ENCODE measurements around the gene FOXF1.

FOXF1 gene

DNA sequence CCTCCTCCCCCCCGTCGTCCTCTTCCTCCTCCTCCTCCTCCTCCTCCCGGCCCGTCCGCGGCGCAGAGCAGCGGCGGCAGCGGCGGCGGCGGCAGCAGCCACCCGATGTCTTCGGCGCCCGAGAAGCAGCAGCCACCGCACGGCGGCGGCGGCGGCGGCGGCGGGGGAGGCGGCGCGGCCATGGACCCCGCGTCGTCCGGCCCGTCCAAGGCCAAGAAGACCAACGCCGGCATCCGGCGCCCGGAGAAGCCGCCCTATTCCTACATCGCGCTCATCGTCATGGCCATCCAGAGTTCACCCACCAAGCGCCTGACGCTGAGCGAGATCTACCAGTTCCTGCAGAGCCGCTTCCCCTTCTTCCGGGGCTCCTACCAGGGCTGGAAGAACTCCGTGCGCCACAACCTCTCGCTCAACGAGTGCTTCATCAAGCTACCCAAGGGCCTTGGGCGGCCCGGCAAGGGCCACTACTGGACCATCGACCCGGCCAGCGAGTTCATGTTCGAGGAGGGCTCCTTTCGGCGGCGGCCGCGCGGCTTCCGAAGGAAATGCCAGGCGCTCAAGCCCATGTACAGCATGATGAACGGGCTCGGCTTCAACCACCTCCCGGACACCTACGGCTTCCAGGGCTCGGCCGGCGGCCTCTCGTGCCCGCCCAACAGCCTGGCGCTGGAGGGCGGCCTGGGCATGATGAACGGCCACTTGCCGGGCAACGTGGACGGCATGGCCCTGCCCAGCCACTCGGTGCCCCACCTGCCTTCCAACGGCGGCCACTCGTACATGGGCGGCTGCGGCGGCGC lies at the start of gene FOXF1:
TSS of gene FOXF1 (plus strand) at position 63 of the 797 bp plus-strand sequence. CDS start at position 106, 43 bp downstream.
- DNase-seq, result no peak

DNA sequence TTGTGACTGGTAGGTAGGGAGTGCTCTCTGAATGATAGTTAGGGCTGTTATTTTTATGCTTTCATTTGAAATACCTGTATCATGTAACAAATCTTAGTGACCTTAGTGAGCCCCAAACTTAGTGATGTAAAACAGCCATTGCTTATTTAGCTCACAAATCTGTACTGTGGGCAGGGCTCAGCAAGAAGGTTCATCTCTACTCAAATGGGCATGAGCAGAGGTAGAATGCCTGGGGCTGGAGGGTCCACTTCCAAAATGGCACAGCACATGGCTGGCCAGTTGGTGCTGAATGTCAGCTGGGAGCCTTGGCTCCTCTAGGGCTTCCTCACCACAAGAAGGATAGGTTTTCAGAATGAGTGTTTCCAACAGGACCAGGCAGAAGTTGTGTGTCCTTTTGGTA lies 49.3 kb upstream of the FOXF1 start:
- no peak for DNase-seq

DNA sequence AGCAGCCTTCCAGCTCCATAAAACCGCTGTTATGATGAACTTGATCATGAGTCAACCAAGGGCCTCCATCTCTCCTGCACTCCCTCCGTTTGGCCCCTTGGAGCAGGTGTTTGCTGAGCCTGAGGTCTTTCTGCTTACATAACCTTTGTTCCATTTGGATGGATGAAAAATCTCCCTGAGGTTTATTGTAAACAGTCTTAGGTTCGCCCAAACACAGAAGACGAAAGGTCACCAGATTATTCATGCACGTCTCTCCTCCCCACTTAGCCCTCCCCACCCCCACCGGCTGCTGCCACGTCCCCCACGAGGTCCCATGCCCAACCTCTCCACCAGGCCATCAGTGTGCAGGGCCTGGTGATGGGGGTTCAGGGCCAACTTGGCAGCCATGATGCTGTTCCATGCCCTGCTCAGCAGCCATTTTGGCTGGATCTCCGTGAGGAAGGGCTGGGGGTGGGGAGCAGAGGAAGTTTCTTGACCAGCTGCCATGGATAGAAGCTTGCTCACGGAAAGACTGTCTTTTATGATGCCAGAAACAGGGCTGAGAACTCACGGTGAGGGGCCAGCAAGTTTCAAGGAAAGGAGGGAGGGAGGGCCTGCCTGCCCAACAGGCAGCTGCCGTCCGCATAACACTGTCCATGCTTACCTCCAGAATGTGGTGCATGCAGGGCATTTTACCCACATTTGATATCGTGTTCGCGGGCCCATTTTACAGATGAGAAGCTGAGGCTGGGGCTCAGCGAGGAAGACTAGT lies 47.8 kb upstream of the FOXF1 start:
- DNase-seq, result no peak

- DNase-seq, result no peak
Observed at GRCh38 chr16:86464044-86464443, 46.3 kb upstream of the FOXF1 start.

DNA sequence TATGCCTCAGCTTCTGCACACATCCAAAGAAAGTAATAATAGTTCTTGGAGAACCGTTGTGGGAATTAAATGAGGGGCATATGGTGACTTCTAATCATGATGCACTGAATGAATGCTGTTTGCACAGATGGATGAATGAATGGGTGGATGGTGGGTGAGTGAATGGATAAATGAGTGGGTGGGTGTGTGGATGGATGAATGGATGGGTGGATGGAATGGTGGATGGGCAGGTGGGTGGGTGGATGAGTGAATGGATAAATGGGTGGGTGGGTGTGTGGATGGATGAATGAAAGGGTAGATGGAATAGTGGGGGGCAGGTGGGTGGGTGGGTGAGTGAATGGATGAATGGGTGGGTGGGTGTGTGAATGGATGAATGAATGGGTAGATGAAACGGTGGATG lies 44.9 kb upstream of the FOXF1 start:
- no peak for DNase-seq

- DNase-seq, result no peak
Observed at GRCh38 chr16:86466696-86467406, 43.5 kb upstream of the FOXF1 start.

- DNase-seq, result no peak
Observed at GRCh38 chr16:86467490-86467889, 42.8 kb upstream of the FOXF1 start.

DNA sequence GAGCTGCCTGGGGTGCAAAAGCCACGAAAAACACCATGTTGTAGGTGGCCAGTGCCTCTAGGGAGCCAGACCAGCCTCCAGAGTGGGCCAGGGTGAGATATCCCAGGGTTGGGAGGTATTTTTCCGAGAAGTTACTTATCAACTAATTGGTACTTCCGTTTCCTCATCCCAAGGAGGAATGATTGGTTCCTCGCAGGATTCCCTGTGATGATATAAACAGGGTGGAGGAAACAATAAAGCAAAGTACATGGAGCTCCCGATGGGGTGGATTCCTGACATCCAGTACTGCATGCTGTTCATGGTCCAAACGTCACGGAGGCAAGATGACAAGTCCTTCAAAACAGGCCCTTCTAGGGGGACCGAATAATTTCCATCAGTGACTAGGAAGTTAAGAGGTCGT lies 39.4 kb upstream of the FOXF1 start:
- no peak for DNase-seq

DNA sequence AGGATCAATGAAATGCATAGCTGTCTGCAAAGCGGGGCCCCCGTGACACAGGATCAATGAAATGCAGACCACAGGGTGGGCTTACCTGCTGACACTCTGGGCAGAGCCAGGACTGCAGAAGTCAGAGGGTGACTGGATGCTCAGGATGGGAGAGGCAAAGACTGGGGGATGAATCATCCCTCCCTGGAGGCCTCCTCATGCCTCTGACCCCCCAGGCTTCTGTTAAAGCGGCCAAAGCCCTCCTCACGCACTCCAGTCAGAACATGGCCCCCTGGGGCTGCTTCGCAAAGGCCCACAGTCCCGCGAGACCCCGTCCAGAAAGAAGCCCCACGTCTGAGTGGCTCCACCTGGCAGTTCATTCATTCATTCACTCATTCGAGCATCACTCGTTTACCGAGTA lies 38.4 kb upstream of the FOXF1 start:
- no peak for DNase-seq

GRCh38 chr16:86472366-86472765 lies 38.0 kb upstream of the FOXF1 start:
- DNase-seq, result no peak

DNA sequence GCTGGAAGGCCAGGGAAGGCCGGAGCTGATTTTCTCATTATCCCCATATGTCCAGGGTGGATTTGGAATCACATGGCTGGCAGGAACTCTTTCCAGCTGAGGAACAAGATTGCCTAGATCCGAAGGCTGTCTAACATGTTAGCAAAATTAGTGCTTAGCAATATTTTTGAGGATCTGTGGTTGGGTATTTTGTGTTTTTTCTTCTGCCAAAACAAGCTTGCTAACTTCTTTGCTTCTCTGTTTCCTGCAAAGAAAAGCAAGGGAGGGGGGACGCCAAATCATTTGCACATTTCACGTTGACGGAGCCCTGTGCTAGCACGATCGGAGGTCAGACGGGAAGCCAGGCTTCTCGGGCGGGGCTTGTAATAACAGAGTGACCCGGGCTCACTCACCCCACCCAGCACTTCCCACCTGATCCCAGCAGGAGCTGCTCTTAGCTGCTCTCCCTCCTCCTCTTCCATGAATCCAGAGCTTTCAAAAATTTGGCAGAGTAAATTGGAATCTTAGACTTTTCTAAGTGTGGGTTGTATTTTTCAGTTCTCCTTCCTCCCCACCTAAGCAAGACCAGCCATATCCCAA lies 33.3 kb upstream of the FOXF1 start:
- DNase-seq, result no peak

- DNase-seq, result no peak
Observed at GRCh38 chr16:86477642-86478041, 32.7 kb upstream of the FOXF1 start.

- no peak for DNase-seq
Observed at GRCh38 chr16:86478779-86479178, 31.5 kb upstream of the FOXF1 start.

DNA sequence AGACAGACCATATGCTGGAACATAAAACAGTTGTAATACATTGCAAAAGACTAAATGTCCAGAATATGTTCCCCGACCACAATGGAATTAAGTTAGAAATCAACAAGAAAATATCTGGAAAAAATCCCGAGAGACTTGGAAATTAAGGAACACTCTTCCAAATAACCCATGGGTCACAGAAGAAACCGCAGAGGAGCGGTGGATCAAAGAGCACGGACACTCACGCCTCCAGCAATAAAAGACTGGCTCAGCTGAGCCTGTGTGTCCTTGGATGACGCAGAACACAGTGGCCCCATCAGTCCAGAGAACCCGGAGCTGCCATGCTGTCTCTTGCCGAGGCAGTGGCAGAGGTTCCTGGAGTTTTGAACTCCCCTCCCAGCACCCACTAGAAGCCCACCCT lies 30.9 kb upstream of the FOXF1 start:
- DNase-seq, result no peak

DNA sequence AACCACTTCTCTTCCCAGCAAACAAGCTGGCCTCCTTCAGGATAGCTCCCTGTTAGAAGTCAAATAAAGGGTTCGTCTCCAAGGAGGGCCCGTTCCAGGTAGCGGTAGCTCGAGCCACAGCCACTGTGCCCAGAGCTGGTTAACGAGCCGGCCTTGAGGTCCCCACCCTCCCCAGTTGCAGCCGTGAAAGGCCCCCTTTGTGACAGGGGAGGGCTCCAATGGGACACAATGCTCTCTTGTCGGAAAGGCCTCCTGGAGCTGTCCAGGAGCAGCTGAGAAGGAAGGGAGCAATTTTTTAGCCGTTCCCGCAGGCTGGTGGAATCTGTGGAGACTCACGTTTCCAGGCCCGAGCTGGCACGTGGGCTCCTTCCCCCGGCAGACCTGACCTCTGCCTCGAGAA lies 29.9 kb upstream of the FOXF1 start:
- DNase-seq, result no peak

- DNase-seq, result no peak
Observed at GRCh38 chr16:86481607-86482006, 28.7 kb upstream of the FOXF1 start.

DNA sequence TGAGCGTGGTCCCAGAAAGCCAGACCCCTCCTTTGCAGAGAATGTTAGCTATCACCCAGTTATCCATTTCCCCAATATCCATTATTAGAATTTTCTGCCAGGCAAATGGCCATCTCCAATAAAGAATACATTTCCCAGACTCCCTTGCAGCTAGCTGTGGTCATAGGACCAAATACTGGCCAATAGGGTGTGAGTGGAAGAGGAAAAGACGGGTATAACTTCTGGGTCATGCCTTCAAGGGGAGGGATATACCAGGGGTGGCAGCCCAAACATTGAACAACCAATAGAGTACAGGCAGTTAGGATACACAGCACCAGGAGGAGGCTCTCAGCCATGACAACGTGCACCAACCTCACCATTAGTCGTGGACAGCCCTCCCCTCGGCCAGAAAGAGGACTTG lies 26.1 kb upstream of the FOXF1 start:
- DNase-seq, result no peak

GRCh38 chr16:86485746-86486145 lies 24.6 kb upstream of the FOXF1 start:
- DNase-seq, result no peak

DNA sequence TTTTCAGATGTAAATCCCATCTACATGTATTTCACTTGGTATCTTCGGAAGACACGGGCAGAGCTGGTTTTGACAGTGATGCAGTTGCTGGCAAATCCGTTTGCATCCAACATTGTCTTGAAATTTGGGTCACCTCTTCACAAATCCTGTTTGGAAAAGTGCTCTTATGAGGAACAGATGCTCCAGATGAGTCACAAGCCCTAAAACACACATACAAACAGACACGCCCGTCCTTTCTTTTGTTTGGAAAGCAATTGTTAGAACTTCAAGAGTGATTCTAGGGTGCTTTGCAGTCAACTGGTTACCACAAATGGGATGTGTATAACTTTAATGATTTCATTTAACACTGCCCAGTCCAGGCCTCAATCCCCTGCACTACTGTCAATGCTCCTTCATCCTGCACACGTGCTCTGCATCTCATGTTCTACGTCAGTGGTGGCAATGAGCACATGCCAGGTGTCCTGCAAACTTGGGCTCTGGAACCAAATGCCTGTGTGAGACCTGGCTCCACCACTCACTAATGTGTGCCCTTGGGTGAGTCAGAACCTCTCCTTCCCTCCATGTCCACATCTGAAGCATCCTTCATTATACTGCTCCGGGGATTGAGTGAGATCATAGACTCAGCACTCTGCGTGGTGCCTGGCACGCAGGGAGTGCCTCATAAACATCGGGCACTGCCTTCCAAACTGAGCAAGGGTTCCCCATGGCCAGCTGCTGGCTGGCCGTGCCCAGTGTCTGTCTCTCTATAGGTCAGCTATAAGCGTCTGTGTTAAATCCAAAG lies 19.3 kb upstream of the FOXF1 start:
- no peak for DNase-seq

DNA sequence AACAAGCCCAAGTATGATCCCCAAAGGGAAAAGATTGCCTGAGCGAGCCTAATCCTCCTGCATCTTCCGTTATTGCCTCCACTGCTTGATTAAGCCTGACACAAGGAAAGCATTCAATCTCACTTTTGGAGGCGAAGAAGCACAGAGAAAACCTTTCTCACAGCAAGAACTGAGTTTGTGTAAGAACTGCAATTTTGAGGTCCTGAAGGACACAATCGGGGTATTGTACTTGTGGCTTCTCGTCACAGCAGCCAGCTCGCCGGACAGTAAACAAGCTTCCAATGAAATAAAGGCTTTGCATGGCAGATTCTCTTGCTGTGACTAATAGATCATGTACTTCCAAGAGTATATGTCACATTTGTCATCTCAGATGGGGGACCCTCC lies 18.7 kb upstream of the FOXF1 start:
- no peak for DNase-seq

GRCh38 chr16:86492267-86492960 lies 17.9 kb upstream of the FOXF1 start:
- DNase-seq, result no peak

Measured in stimulated activated CD4-positive, alpha-beta T cell treated with anti-CD3 and anti-CD28 coated beads, Interleukin-1b, Interleukin-23, amount 100 ng/mL, for 48 hours (primary cell).